Measurements from ENCODE around the gene GPR183.
"Not testable (repeated sequence)": the region's sequence is repeated elsewhere in the genome, so short reads cannot be mapped to it uniquely, and the experiment has no call there.

GPR183 gene

GRCh38 chr13:99255271-99255670 lies 51.9 kb downstream of the GPR183 start:
- TF ChIP-seq CTCF (IDR thresholded peaks at IDR 0.05; ENCODE audit: extremely low read depth, missing control alignments), result no peak
- no peak for DNase-seq (ENCODE audit: low spot score)

DNA sequence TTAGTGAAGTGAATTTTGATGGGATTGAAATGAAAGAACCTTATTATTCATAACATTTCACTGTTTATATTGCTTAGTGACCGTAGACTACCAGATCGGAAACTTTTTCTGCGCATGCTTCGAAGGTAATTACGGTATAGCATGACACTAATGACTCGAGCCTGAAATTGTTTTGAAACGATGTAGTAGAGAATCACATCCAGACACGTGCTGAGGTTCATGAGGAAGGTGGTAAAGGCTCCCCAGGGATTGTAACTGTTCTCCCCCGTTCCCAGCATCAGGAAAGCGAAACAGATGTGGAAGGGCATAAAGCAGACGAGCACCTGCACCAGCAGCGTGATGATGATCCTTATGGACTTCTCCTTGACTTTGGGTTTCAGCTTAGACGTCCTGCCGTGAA lies 52.4 kb downstream of the GPR183 start:
- no peak for TF ChIP-seq CTCF (IDR thresholded peaks at IDR 0.05; ENCODE audit: extremely low read depth, missing control alignments)
- DNase-seq (ENCODE audit: low spot score), result no peak

GRCh38 chr13:99251921-99252320 lies 55.3 kb downstream of the GPR183 start:
- DNase-seq (ENCODE audit: low spot score), result no peak

DNA sequence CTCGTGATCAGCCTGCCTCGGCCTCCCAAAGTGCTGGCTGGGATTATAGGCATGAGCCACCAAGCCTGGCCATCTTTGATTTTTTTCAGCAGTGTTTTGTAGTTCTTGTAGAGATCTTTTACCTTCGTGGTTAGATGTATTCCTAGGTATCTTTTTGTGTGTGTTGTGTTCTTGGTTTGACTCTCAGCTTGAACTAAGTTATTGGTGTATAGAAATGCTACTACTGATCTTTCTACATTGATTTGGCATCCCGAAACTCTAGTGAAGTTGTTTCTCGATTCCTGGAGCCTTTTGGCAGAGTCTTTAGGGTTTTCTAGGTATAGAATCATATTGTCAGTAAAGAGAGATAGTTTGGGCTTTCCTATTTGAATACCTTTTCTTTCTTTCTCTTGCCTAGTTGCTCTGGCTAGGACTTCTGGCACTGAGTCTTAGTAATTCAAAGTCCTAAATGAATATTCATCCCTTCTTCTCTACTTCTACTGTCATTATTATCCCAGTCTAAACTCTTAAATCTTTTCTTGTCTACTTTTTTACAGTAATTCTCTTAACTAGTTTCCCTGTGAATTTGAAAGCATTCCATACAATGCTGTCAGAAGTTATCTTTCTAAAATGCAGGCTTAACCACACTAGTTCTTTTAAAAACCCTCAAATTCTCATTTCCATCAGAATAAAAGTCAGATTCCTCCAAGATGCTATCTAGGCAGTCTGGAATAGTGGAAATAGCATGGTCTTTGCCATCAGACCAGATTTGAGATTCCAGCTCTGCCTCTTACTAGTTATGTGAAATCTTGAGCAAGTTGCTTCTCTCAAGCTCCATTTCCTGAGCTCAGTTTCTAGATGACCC lies 56.0 kb downstream of the GPR183 start:
- TF ChIP-seq CTCF (IDR thresholded peaks at IDR 0.05; ENCODE audit: extremely low read depth, missing control alignments), result no peak
- DNase-seq (ENCODE audit: low spot score), result no peak

More at GRCh38 chr13:99251921-99252320, 55.3 kb downstream of the GPR183 start:
- no peak for TF ChIP-seq CTCF (IDR thresholded peaks at IDR 0.05; ENCODE audit: extremely low read depth, missing control alignments)

- DNase-seq (ENCODE audit: low spot score), result not testable (repeated sequence)
Observed at GRCh38 chr13:99249606-99250005, 57.6 kb downstream of the GPR183 start.

DNA sequence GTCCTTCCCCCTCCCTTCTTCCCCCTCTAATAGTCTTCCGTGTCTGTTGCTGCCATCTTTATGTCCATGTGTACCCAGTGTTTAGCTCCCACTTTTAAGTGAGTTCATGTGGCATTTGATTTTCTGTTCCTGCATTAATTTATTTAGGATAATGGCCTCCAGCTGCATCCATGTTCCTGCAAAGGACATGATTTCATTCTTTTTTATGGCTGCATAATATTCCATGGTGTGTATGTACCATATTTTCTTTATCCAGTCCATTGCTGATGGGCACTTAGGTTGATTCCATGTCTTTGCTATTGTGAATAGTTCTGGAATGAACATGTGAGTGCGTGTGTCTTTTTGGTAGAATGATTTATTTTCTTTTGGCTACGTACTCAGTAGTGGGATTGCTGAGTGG lies 58.0 kb downstream of the GPR183 start:
- DNase-seq (ENCODE audit: low spot score), result not testable (repeated sequence)

- no peak for TF ChIP-seq CTCF (IDR thresholded peaks at IDR 0.05; ENCODE audit: extremely low read depth, missing control alignments)
- no peak for DNase-seq (ENCODE audit: low spot score)
Observed at GRCh38 chr13:99246100-99246499, 61.1 kb downstream of the GPR183 start.

All from GM20000 (cell line).